Mucosa of descending colon (tissue), 3 donors: ENCODE results near the gene ARHGAP10. TPM values are rescaled to one million over a fixed set of nuclear protein-coding genes. Genes with fewer than 3 reads are reported as not detected.

Experiments
- ATAC-seq: fragments of 200-7000 bp; cut with Tn5 transposase; one replicate; pipeline ENCODE4 v1.9.1; 2020; ENCODE audit warnings: mild to moderate bottlenecking, moderate library complexity
- DNase-seq, 3 donors: peaks; one replicate each; pipeline ENCODE4 v3.0.0-alpha.2; 2020
- H3K36me3 ChIP-seq: fragments of 200-600 bp; one replicate; pipeline ENCODE4 v1.8.0; 2021; ENCODE audit warnings: low read depth, mild to moderate bottlenecking
- H3K4me1 ChIP-seq: fragments of 200-600 bp; one replicate; pipeline ENCODE4 v1.8.0; 2021; ENCODE audit warnings: low read depth, mild to moderate bottlenecking
- H3K4me3 ChIP-seq: fragments of 200-600 bp; one replicate; pipeline ENCODE4 v1.8.0; 2021; ENCODE audit warnings: mild to moderate bottlenecking
- H3K9me3 ChIP-seq: fragments of 200-600 bp; one replicate; pipeline ENCODE4 v1.8.0; 2021; ENCODE audit warnings: mild to moderate bottlenecking
- CTCF ChIP-seq: fragments of 200-600 bp; IDR thresholded peaks from one replicate; pipeline ENCODE4 v1.8.0; 2022; ENCODE audit warnings: antibody characterized with exemption, mild to moderate bottlenecking
- intact Hi-C, 2 donors: fragments of 100-400 bp; cut with DNase I in 1 of 2; cut with micrococcal nuclease in 1 of 2; formaldehyde crosslinking; loops; one replicate each; pipeline versions ENCODE4 v1.11.0 to v1.11.1; 2022; cut with DNase I, micrococcal nuclease
- total RNA-seq, 3 donors: library from RNA; stranded (reverse); fragmentation: NEBNext Ultra II Directional in 2 of 3; extraction: Animal tissue kit (Norgen Biotek cat#: 25700) in 2 of 3; gene quantifications; one replicate each; pipeline versions ENCODE4 v1.2.1 to v1.2.4, GENCODE V29; 2021 to 2023
- donor health status: DM: no; HTN: no; CAD: no; lungs with moderate emphysema.
- donor health status: DM: no; HTN: no; CAD: no.
- donor health status: DM: no; HTN: yes; CAD: no.

Gene ARHGAP10
- total RNA-seq, 3 donors from 2014 or later, result 3.0 to 66.6 (median 8.1) TPM

- Histone ChIP-seq H3K4me3 (no peak overlapping the region), H3K9me3 (no peaks in the 10 kb centered on the region), H3K36me3 (no peaks in the 10 kb centered on the region), H3K4me1 (no peaks in the 10 kb centered on the region)
- peak; percentile 33 for ATAC-seq
- intact Hi-C loops, result no loop called here
- DNase-seq, result no peak
- no peak for TF ChIP-seq CTCF
Observed at GRCh38 chr4:147776716-147777115, 44.8 kb downstream of the ARHGAP10 start.

- intact Hi-C loops, result no loop called here
- Histone ChIP-seq H3K36me3 (no peaks in the 10 kb centered on the region), H3K4me3 (no peak overlapping the region), H3K9me3 (no peaks in the 10 kb centered on the region), H3K4me1 (no peaks in the 10 kb centered on the region)
- TF ChIP-seq CTCF, result no peak
- DNase-seq (no peak), ATAC-seq (peak; percentile 43)
Observed at GRCh38 chr4:147777456-147778091, 45.7 kb downstream of the ARHGAP10 start.

GRCh38 chr4:147778942-147779341 lies 47.1 kb downstream of the ARHGAP10 start:
- intact Hi-C loops, result no loop called here
- no peak for TF ChIP-seq CTCF
- H3K36me3 ChIP-seq, result no peaks in the 10 kb centered on the region
- H3K9me3 ChIP-seq, result no peaks in the 10 kb centered on the region
- no peaks in the 10 kb centered on the region for H3K4me1 ChIP-seq
- no peak for DNase-seq
- no peak for ATAC-seq
- no peak overlapping the region for H3K4me3 ChIP-seq

GRCh38 chr4:147779451-147779850 lies 47.6 kb downstream of the ARHGAP10 start:
- ATAC-seq (no peak), DNase-seq (no peak)
- H3K4me3 ChIP-seq, result no peak overlapping the region
- TF ChIP-seq CTCF, result no peak
- no peaks in the 10 kb centered on the region for H3K9me3 ChIP-seq
- H3K36me3 ChIP-seq, result no peaks in the 10 kb centered on the region
- no peaks in the 10 kb centered on the region for H3K4me1 ChIP-seq
- intact Hi-C loops, result no loop called here

GRCh38 chr4:147780137-147780777 lies 48.4 kb downstream of the ARHGAP10 start:
- no peak for TF ChIP-seq CTCF

More at GRCh38 chr4:147780137-147780777, 48.4 kb downstream of the ARHGAP10 start:
- peak; percentile 59 for ATAC-seq
- DNase-seq, result peak in 1 of 3 donors; percentile 35
- no peaks in the 10 kb centered on the region for H3K36me3 ChIP-seq
- intact Hi-C loops, result no loop called here
- H3K4me1 ChIP-seq, result no peaks in the 10 kb centered on the region
- no peaks in the 10 kb centered on the region for H3K9me3 ChIP-seq
- H3K4me3 ChIP-seq, result no peak overlapping the region
